GM18526 (cell line): ENCODE measurements around the gene TXNDC8.

ENCODE experiments used
- POLR2A ChIP-seq: IDR thresholded peaks from 3 replicates; pipeline ENCODE4 v1.6.1; 2011; ENCODE audit not compliant: insufficient read length; ENCODE audit errors: extremely low read depth

The TXNDC8 gene

GRCh38 chr9:110337727-110338126 is at the start of gene TXNDC8:
Gene TXNDC8 (minus strand): TSS chr9:110337863.
- TF ChIP-seq POLR2A = no peak

DNA sequence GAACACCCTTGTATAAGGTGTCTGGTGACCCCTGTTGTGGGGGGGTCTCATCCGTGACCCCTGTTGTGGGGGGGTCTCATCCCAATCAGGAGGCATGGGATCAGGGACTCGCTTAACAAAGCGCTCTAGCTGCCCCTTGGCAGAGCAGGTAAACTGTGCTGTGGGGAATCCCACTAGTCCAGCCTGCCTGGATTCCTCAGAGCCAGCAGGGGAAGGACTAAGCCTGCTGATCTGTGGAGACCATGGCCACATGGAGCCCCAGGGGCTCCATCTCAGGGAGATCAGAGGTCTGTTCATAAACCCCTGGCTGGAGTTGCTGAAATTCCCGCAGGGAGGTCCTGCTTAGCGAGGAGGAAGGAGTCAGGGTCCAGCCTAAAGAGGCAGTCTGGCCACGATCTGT is 45.8 kb upstream of the TXNDC8 start:
- no peak for TF ChIP-seq POLR2A

- no peak for TF ChIP-seq POLR2A
Measured at GRCh38 chr9:110382731-110383130, 45.1 kb upstream of the TXNDC8 start.

- no peak for TF ChIP-seq POLR2A
Measured at GRCh38 chr9:110371411-110372007, 33.8 kb upstream of the TXNDC8 start.

DNA sequence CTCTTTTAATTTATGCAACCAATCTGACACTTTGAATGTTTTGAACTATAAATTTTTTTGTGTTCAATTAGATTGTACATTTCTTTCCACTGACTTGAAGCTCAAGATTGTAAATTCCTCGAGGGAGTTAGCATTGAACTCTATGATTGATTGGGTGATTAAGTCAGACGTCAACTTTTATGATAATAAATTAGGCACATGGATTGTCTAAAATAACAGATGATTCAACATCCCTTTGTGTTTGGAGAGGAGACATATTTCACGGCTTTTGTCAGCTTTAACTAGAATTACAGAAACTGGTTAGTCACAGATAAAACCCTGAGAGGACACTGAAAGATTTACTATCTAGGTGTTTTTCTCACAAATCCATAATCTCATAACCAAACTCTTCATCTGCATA is 32.7 kb upstream of the TXNDC8 start:
- TF ChIP-seq POLR2A = no peak

GRCh38 chr9:110364451-110364850 is 26.8 kb upstream of the TXNDC8 start:
- no peak for TF ChIP-seq POLR2A

DNA sequence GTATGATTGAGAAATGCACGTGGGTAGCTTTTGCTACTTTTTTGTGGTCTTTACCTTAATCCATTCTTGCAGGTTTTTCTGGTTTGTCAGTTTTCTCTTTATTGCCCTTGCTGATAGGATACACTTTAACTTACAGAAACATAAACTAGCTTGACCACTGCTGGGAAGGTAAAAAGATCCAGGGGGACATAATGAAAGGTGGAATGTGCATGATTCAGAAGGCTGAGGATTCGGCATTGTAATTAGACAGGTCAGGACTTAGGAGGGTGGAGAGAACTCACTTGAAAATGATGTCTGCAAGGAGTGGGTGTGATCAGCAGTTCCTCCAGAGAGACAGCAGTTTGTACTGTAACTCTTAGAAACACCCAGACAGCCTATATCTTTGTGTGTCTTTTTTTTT is 19.8 kb upstream of the TXNDC8 start:
- no peak for TF ChIP-seq POLR2A

GRCh38 chr9:110356639-110357395 is 19.2 kb upstream of the TXNDC8 start:
- TF ChIP-seq POLR2A = no peak

- no peak for TF ChIP-seq POLR2A
Measured at GRCh38 chr9:110355911-110356310, 18.2 kb upstream of the TXNDC8 start.

- TF ChIP-seq POLR2A = no peak
Measured at GRCh38 chr9:110351009-110351467, 13.4 kb upstream of the TXNDC8 start.

- no peak for TF ChIP-seq POLR2A
Measured at GRCh38 chr9:110346325-110346724, 8.7 kb upstream of the TXNDC8 start.

DNA sequence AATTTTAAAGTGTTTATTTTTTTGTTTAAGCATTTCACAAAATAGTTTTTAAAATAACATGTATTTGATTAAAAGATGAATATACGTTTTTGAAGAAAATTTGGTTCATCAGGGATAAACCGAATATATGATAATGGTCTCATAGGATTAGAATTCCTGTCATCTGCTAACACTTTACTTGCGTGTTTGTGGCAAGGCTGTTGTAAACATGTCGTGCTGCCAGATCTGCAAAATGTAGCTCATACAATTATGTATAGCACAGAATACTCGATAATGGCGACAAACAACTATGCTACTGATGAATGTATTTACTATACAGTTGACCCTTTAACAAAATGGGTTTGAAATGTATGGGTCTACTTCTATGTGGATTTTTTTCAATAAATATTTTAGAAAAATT is 7.2 kb upstream of the TXNDC8 start:
- no peak for TF ChIP-seq POLR2A

GRCh38 chr9:110343551-110343950 is 5.9 kb upstream of the TXNDC8 start:
- TF ChIP-seq POLR2A = no peak

DNA sequence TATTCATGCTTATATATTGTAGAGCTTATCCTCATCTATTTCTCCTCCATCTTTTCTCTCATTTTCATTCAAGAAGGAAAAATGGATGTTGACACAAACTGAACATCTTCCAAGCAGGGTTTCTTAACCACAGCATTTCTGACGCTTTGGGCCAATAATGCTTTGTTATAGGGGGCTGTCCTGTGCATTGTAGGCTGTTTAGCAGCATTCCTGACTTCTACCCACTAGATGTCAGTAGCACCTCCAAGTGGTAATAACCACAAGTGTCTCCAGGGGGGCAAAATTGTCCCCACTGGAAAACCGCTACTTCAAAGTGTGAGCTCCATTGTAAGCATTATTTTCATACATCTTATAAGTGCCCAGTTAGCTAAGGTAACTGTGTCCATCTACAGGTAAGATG is 2.6 kb upstream of the TXNDC8 start:
- TF ChIP-seq POLR2A = no peak

DNA sequence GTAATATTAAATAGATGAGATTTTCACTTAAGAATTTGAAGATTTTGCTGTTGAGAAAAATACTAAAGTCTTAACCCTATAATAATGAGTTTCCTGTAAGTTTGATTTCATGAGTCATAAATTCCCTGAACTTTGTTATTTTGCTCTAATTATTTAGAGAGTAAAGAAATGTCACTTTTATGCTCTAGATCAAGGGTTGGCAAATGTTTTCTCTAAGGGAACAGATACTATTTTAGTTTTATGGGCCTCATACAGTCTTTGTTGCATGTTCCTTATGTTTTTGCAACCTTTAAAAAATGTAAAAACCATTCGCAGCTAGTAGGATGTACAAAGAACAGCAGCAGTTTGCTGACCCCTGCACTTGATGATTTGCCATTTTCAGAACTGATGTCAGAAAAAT is 480 bp upstream of the TXNDC8 start:
- TF ChIP-seq POLR2A = no peak

DNA sequence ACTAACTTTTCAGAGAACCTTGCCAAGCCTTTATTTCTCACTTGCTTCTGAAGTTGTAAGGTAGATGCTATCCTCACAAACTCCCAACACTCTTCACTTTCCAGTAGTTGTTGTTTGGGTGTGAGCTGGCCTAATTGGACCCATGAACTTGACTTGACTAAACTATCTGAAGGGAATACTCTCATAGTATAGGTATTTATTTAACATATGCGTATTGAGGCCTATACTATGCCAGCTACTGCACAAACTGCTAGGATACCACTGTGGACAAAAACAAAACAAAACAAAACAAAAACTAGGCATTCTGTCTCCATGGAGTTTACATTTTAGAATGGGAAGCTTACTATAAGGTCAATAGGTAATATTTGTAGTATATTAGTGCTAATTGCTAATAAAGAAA is 1.3 kb downstream of the TXNDC8 start:
- TF ChIP-seq POLR2A = no peak

- TF ChIP-seq POLR2A = no peak
Measured at GRCh38 chr9:110334871-110335270, 2.8 kb downstream of the TXNDC8 start.

DNA sequence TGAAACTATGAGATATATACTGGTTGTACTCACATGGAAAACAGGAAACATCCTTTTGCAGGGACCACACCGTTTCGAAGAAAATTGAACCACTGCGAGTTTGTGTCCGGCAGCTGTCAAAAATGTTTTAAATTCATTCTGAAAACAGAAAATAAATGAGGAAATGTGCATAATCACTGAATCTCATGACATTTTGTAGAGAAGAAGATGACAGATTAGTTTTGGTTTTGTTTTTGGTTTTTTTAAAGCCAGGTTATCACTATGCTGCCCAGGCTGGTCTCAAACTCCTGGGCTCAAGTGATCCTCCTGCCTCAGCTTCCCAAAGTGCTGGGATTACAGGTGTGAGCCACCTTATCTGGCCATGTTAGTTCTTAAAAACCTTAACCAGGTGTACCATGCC is 3.5 kb downstream of the TXNDC8 start:
- TF ChIP-seq POLR2A = no peak

DNA sequence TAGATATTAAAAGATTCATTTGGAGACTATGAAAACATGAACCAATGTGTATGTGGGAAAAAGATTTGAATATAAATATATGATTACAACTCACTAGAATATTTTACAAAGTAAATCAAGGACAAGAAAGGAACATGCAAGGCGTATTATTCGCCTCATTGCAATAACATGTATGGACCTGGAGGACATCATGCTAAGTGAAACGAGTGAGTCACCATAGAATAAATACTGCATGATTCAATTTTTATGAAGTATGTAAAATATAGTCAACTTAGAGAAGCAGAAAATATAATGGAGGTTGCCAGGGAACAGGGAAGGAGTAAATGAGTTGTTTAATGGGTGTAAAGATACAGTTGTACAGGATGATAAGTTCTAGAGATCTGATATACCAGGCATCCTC is 4.9 kb downstream of the TXNDC8 start:
- TF ChIP-seq POLR2A = no peak
